ENCODE results near the gene NUDT2. TPM values are rescaled to one million over a fixed set of nuclear protein-coding genes. Genes with fewer than 3 reads are reported as not detected.

NUDT2 gene
- total and polyA plus RNA-seq, 5 experiments from 2014 or later, result 18.9 to 71.2 (median 28.0) TPM

- ATAC-seq, result no peak
- no peaks in the 10 kb centered on the region for H3K9me3 Mint-ChIP-seq
- DNase-seq, result no peak
- no peak overlapping the region for H3K4me3 Mint-ChIP-seq
- no peak overlapping the region for H3K27ac Mint-ChIP-seq
- POLR2A ChIA-PET, result interaction anchor here (0.6 kb wide), 1 partner anchor 596 kb away, joined by 3 read pairs; no protein-coding TSS in a partner anchor
- H3K4me1 Mint-ChIP-seq, result peaks cover 0 to 2% (median 0%) of the 10 kb centered on the region in 4 donors
- no peaks in the 10 kb centered on the region for H3K36me3 Mint-ChIP-seq
- peaks cover 0 to 2% (median 0%) of the 10 kb centered on the region in 5 donors for H3K27me3 Mint-ChIP-seq
Observed at GRCh38 chr9:34321451-34321850, 7.9 kb upstream of the NUDT2 start.

DNA sequence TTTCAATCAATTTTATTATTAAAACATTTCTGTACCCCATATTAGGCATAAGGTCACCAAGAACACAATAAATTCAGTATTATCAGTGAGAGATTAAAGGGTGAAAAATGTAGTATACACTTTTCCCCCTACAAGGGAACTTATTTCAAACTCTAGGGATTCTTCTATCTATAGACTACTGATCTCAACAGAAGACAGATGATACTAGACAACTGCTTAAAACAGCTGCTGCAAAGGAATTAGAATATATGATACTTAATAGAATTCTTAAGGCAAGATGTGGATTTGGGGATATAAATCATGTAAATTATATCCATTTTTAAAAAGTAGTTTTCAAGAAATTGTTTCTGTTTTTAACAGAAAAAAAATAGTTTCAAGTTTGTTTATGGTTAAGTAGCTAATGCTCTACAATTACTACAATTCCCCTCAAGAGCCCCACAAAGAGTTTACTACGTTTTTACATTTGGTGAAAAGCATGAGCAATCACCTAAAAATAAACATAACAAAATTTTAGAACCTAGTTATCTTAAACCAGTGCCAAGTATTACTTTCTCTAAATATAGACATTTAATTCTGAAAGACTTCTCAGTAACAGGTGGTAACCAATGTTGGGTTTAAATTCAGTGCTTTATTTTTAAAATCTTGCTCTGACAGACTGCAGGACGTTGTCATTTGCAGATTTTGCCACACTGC, 6.3 kb upstream of the NUDT2 start:
- Mint-ChIP-seq H3K27ac (no peak overlapping the region), H3K27me3 (peaks cover 0 to 2% (median 0%) of the 10 kb centered on the region in 5 donors), H3K9me3 (no peaks in the 10 kb centered on the region), H3K4me1 (peaks cover 0 to 2% (median under 1%) of the 10 kb centered on the region in 4 donors), H3K36me3 (no peaks in the 10 kb centered on the region), H3K4me3 (no peak overlapping the region)
- POLR2A ChIA-PET, result no interaction called here
- ATAC-seq, result no peak
- no peak for DNase-seq

- POLR2A ChIA-PET, result interaction anchor here (0.6 kb wide), 1 partner anchor 69 kb away, joined by 3 read pairs; no protein-coding TSS in a partner anchor
- Mint-ChIP-seq H3K27ac (peak overlapping the region in 3 of 10 donors; percentile 0 to 85 (median 1)), H3K4me1 (peaks cover 7 to 28% (median 25%) of the 10 kb centered on the region in 4 donors), H3K9me3 (no peaks in the 10 kb centered on the region), H3K4me3 (peak overlapping the region in 1 of 10 donors; percentile 17), H3K36me3 (no peaks in the 10 kb centered on the region), H3K27me3 (no peaks in the 10 kb centered on the region)
- DNase-seq, result no peak
- ATAC-seq, result no peak
Observed at GRCh38 chr9:34326690-34327089, 2.7 kb upstream of the NUDT2 start.

DNA sequence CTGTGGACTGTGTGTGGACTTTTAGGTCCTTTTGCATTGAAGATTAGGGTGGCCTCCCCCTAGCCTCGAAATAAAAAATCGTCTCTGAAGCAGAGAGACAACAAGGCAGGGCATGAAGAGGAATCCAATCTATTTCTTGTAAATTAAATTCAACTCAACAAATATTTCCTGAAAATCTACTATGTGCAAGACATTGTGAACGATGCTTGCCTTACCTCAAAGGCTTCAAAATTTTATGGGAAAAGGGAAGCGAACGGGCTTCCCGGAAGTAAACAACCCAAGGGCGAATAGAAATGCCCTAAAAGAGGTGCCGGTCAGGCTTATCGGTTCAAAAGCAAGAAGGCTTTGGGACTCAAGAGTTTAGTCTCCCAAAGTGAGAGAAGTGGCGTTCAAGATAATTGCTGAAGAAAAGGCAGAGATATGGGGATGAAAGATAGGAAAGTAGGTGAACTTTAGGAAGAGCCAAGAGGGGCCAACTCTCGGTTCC, 826 bp upstream of the NUDT2 start:
- no peaks in the 10 kb centered on the region for H3K36me3 Mint-ChIP-seq

DNA sequence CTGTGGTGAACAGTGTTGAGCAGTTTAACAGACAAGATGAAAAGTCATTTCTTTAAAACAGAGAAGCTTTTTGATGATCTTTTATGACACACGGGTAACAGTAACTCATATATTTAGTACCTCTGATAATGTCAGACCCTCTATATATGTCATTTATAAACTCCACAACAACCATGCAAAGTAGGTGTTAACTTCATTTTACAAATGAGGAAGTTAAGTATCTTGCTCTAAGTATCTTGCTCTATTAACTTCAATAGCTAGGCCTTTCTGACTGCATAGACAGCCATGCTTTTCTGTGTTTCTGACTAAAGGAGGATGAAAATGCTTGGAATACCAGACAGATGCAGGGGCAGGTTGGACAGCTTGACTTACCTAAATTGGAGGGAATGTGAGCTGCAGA, 1.8 kb downstream of the NUDT2 start:
- peak overlapping the region in 5 of 10 donors; percentile 15 to 50 (median 38) for H3K4me3 Mint-ChIP-seq

More for the DNA sequence above, 826 bp upstream of the NUDT2 start:
- Mint-ChIP-seq H3K4me1 (peaks cover 15 to 36% (median 35%) of the 10 kb centered on the region in 4 donors), H3K27ac (peak overlapping the region; percentile 77 to 98 (median 96)), H3K9me3 (no peaks in the 10 kb centered on the region), H3K27me3 (no peaks in the 10 kb centered on the region), H3K4me3 (peak overlapping the region; percentile 85 to 97 (median 95))
- ATAC-seq (no peak), DNase-seq (no peak)
- POLR2A ChIA-PET, result no interaction called here

DNA sequence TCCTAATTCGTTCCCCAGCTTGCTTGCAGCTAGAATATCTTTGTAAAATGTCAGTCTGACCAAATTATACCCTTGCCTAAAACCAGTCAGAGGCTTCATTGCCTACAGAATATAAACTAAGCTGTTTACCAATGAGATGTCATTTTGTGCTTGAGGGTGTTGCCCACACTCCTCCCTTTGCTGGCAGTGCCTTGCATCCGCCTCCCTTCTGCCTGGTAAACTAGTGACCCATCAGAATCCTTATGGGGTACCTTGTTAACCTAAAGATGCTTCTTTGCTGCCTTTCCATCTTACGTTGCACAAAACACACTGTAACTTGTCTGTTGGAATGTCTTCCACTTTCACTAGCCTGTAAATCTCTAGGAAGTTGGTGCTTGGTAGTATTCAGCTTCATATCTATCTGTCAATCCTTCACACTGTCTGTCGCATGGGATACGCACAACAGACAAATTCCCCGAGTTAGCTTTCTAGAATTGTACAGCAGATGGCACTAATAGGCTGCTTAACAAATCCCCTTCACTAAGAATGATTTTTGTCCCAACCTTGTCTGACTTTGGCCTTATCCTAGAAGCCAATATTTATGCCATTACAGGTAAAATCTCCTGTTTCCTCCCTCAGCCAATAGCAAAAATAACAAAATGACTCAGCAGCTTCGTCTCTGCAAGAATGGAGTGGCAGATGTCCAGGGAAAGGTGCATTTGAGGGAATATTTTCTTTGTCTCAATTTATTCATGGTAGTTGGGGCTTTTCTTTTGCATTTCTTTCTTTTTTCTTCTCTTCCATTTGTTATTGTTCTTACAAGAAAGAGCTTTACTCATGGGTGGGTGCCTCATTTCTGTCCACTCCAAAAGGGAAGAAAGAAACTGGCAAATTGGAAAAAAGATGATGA, 3.0 kb downstream of the NUDT2 start:
- H3K27me3 Mint-ChIP-seq, result no peaks in the 10 kb centered on the region
- no peaks in the 10 kb centered on the region for H3K9me3 Mint-ChIP-seq
- POLR2A ChIA-PET, result interaction anchor here (0.6 to 5.2 kb wide), 4 partner anchors 44 to 77 kb away, joined by 3 to 27 read pairs (median 4); partner anchors contain the start of gene MYORG
- H3K27ac Mint-ChIP-seq, result peak overlapping the region in 5 of 10 donors; percentile 3 to 87 (median 25)
- peaks cover 18 to 46% (median 36%) of the 10 kb centered on the region in 4 donors for H3K4me1 Mint-ChIP-seq
- DNase-seq (peak in 3 of 10 donors; percentile 37 to 50 (median 42)), ATAC-seq (no peak)
- peak overlapping the region in 4 of 10 donors; percentile 3 to 49 (median 37) for H3K4me3 Mint-ChIP-seq
- peaks cover 0 to 13% (median 0%) of the 10 kb centered on the region in 3 donors for H3K36me3 Mint-ChIP-seq

More for the DNA sequence above, 1.8 kb downstream of the NUDT2 start:
- Mint-ChIP-seq H3K36me3 (peaks cover 0 to 2% (median 0%) of the 10 kb centered on the region in 3 donors), H3K4me1 (peaks cover 18 to 46% (median 36%) of the 10 kb centered on the region in 4 donors), H3K27me3 (no peaks in the 10 kb centered on the region), H3K9me3 (no peaks in the 10 kb centered on the region), H3K27ac (peak overlapping the region in 1 of 10 donors; percentile 49)
- ATAC-seq (no peak), DNase-seq (no peak)
- POLR2A ChIA-PET, result interaction anchor here (1.2 to 5.2 kb wide), 3 partner anchors 45 to 68 kb away, joined by 3 to 27 read pairs (median 3); partner anchors contain the start of gene MYORG

- H3K27ac Mint-ChIP-seq, result no peak overlapping the region
Observed at GRCh38 chr9:34333836-34334235, 4.5 kb downstream of the NUDT2 start.

DNA sequence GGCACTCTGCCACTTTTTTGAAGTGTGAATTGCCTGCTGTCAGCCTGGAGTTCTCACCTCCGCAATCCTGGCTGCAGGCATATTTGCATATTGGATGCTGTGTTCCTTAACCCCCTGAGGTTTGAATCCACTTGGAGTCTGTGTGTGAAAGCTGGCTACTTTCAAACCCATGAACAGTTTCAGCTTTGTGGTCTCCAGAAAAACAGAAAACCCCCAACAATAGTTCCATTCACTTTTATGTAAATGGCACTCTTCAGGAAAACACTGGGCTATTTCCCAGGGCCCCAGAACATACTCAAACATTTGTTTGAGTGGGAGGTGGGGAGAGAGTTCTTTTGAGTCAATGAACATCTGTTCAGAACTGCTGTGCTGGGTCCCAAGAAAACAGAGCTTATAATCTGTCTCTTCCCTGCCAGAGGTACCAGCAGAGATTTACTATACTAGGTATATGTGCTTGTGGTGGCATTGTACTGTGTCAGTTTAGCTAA, 5.0 kb downstream of the NUDT2 start:
- no peaks in the 10 kb centered on the region for H3K9me3 Mint-ChIP-seq
- no peak overlapping the region for H3K27ac Mint-ChIP-seq
- no peak for DNase-seq
- H3K27me3 Mint-ChIP-seq, result no peaks in the 10 kb centered on the region
- ATAC-seq, result no peak
- POLR2A ChIA-PET, result interaction anchor here (1.3 to 5.2 kb wide), 2 partner anchors 42 to 45 kb away, joined by 3 to 27 read pairs; partner anchors contain the start of gene MYORG
- H3K4me3 Mint-ChIP-seq, result no peak overlapping the region
- peaks cover 0 to 28% (median 0%) of the 10 kb centered on the region in 3 donors for H3K36me3 Mint-ChIP-seq
- peaks cover 16 to 36% (median 25%) of the 10 kb centered on the region in 4 donors for H3K4me1 Mint-ChIP-seq

More at GRCh38 chr9:34333836-34334235, 4.5 kb downstream of the NUDT2 start:
- no peak for ATAC-seq
- Mint-ChIP-seq H3K36me3 (peaks cover 0 to 23% (median 0%) of the 10 kb centered on the region in 3 donors), H3K9me3 (no peaks in the 10 kb centered on the region), H3K27me3 (no peaks in the 10 kb centered on the region), H3K4me3 (no peak overlapping the region), H3K4me1 (peaks cover 18 to 40% (median 28%) of the 10 kb centered on the region in 4 donors)
- POLR2A ChIA-PET, result interaction anchor here (0.7 to 5.2 kb wide), 3 partner anchors 43 to 309 kb away, joined by 3 to 27 read pairs (median 4); partner anchors contain the start of gene MYORG
- no peak for DNase-seq

DNA sequence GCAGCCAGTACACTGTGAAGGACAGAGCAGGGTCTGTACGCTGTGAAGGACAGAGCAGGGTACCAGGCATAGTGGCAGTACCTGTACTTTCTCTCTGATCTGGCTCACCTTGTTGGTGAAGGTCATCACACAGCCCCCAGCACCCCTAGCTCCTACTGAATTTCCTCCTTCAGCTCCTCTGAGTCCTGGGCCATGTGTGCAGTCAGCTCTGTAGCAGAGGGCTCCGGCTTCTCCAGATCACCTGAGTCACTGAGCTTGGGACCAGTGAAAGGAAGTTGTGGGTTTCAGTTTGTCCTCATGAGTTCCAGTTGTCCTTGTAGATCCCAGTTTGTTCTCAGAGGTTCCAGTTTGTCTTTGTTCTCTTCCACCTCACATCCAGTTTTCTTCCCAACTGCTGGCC, 5.5 kb downstream of the NUDT2 start:
- Mint-ChIP-seq H3K36me3 (peaks cover 0 to 33% (median 0%) of the 10 kb centered on the region in 3 donors), H3K9me3 (no peaks in the 10 kb centered on the region), H3K4me1 (peaks cover 12 to 31% (median 20%) of the 10 kb centered on the region in 4 donors), H3K4me3 (no peak overlapping the region), H3K27me3 (no peaks in the 10 kb centered on the region), H3K27ac (peak overlapping the region in 1 of 10 donors; percentile 53)
- POLR2A ChIA-PET, result interaction anchor here (0.5 kb wide), 1 partner anchor 20 kb away, joined by 3 read pairs; no protein-coding TSS in a partner anchor
- ATAC-seq (no peak), DNase-seq (no peak)

- DNase-seq (no peak), ATAC-seq (no peak)
- Mint-ChIP-seq H3K36me3 (peaks cover 0 to 38% (median 4%) of the 10 kb centered on the region in 3 donors), H3K9me3 (no peaks in the 10 kb centered on the region), H3K27ac (peak overlapping the region in 1 of 10 donors; percentile 53), H3K4me1 (peaks cover 11 to 26% (median 17%) of the 10 kb centered on the region in 4 donors), H3K27me3 (no peaks in the 10 kb centered on the region), H3K4me3 (no peak overlapping the region)
- POLR2A ChIA-PET, result interaction anchor here (0.5 to 0.9 kb wide), 2 partner anchors 20 to 44 kb away, joined by 3 read pairs; no protein-coding TSS in a partner anchor
Observed at GRCh38 chr9:34335376-34335775, 6.0 kb downstream of the NUDT2 start.

- H3K27ac Mint-ChIP-seq, result no peak overlapping the region
- POLR2A ChIA-PET, result interaction anchor here (0.7 to 1.2 kb wide), 3 partner anchors 43 to 416 kb away, joined by 4 to 5 read pairs (median 4); no protein-coding TSS in a partner anchor
- H3K4me1 Mint-ChIP-seq, result peaks cover 2 to 15% (median 6%) of the 10 kb centered on the region in 4 donors
- peaks cover 0 to 56% (median 7%) of the 10 kb centered on the region in 3 donors for H3K36me3 Mint-ChIP-seq
- H3K9me3 Mint-ChIP-seq, result no peaks in the 10 kb centered on the region
- no peaks in the 10 kb centered on the region for H3K27me3 Mint-ChIP-seq
- H3K4me3 Mint-ChIP-seq, result no peak overlapping the region
- peak in 1 of 10 donors; percentile 12 for DNase-seq
- no peak for ATAC-seq
Observed at GRCh38 chr9:34337403-34337802, 8.0 kb downstream of the NUDT2 start.
